Myocyte (in vitro differentiated cells): ENCODE data around the gene CHCHD6. TPM values are rescaled to one million over a fixed set of nuclear protein-coding genes. Genes with fewer than 3 reads are reported as not detected.
A peak's percentile ranks its signal among the peaks of the same experiment; 100 is the strongest.
"Not testable (repeated sequence)": the region's sequence is repeated elsewhere in the genome, so short reads cannot be mapped to it uniquely, and the experiment has no call there.

Experiments
- DNase-seq: peaks from one replicate; pipeline ENCODE4 v3.0.0-alpha.2; 2012; ENCODE audit warnings: low read depth
- total RNA-seq: library from RNA; depleted of rRNA; stranded (reverse); fragments of >200 nt; gene quantifications from 2 replicates; pipeline ENCODE4 v1.2.3, GENCODE V29; 2014

Gene CHCHD6
- total RNA-seq, 1 donor from 2014 or later = 11.8 TPM

DNA sequence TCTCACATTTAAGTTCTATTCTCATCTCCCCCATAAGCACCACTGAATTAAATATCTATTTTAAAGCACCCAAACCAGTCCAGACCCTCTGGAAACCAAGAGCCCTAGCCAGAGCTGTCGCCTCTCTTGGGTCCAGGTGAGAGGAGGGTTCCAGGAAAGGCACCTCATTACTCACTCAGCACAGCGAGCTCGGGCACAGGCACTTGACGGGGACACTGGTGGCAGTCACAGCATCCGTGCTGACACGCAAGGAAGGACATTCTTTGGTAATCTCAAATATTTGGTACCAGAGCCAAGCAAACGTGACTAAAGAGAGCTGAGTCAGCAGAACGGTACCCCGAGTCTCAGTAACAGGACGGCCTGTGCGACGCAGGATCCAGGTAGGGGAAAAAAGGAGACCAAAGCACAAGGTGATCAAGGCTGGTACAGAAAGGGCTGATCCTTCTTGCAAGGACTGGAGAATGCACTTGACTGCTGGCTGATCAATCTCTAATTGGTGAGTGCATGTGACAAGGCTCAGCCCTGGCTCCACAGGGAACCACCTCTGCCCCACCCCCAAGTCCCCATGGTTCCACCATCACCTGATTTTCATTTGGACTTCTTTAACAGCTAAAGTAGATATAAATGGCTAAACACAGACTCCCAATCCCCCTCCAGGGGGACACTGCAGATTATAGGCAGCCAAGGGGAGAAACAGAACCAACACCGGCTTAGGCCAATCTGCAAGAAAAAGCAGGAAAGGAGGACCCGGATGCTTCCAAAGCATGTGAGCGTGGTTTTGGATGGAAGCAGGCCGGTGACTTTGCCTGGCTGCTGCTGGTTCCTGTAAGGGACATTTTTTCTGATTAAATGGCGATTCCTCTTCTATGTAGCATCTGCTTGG lies 61.4 kb downstream of the CHCHD6 start:
- DNase-seq = no peak

DNA sequence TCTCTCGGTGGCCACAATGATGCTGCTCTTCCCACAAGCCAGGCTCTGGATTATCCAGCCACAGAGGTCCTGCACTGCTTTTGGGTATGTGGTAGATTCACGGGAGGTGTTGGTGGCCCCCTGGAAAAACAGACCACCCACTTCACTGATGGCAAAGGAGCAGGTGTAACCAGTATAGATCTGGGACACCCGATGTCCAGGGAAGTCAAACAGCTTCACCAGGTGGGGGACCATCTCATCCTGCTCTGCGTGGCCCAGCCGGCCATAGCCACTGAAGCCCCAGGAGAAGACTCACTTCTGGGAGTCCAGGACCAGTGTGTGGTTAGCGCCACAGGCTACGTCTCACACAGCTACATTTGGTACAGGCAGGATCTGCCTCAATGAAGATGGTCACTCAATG lies 62.6 kb downstream of the CHCHD6 start:
- DNase-seq = no peak

DNA sequence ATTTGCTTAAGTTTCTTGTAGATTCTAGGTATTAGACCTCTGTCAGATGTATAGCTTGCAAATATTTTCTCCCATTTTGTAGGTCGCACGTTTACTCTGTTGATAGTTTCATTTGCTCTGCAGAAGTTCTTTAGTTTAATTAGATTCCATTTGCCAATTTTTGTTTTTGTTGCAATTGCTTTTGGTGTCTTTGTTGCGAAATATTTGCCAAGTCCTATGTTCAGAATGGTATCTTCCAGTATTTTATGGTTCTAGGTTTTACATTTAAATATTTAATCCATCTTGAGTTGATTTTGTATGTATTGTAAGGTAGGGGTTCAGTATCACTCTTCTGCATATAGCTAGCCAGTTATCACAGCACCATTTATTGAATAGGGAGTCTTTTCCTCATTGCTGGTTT lies 64.9 kb downstream of the CHCHD6 start:
- no peak for DNase-seq

DNA sequence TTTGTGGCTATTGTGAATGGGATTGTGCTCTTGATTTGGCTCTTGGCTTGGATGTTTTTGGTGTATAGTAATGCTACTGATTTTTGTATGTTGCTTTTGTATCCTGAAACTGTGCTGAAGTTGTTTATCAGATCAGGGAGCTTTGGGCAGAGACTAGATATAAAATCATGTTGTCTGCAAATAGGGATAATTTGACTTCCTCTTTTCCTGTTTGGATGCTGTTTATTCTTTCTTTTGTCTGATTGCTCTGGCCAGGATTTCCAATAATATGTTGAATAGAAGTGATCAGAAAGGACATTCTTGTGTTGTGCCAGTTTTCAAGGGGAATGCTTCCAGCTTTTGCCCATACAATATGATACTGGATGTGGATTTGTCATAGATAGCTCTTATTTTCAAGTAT lies 66.1 kb downstream of the CHCHD6 start:
- DNase-seq = no peak

DNA sequence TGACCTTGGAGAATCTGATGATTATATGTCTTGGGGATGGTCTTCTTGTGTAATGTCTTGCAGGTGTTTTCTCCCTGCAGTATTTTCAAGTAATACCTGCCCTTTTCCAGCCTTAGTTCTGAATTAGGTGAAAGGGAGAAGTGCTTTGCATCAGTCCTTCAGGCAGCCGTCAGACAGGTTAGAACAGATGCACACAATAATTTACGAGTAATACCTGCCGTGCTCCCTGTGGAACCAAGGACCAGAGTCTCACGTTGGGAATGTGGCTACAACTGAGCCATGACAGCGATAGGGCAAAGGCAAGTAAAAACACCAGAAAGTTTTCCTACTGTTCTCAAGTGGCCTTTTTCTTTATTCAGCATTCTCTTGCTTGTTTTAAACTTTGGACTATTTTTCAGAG lies 69.1 kb downstream of the CHCHD6 start:
- DNase-seq = no peak

DNA sequence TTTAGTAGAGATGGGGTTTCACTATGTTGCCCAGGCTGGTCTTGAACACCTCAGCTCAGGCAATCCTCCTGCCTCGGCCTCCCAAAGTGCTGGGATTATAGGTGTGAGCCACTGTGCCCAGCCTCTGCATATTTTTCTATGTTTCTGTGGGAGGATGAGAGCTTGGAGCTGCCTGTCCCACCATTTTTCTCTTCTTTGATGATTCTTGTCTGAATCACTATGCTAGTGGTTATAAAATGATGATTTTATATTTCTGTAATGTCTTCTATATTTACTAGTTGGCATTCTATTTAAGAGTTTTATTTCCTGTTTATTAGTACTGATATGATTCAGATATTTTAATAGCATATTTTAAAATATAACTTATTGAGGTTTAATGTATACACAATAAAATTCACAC lies 69.7 kb downstream of the CHCHD6 start:
- no peak for DNase-seq

DNA sequence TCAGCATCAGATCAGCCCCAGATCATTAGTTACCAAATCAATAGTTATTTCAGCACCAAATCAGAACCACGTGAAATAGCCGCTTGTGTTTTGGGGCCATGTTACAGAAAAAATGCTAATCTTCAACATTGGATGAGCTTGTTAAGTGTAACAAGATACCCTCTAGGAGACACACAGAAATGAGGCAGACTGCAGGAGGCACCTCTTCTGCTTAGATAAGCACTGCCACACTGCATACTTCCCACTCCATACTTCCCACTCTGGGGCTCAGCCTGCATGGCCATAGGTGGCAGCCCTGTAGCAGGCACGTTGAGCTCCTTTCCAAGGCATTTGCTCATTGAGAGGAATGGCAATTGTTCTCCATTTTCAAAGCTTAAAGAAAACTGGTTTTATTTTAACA lies 73.3 kb downstream of the CHCHD6 start:
- DNase-seq = no peak

DNA sequence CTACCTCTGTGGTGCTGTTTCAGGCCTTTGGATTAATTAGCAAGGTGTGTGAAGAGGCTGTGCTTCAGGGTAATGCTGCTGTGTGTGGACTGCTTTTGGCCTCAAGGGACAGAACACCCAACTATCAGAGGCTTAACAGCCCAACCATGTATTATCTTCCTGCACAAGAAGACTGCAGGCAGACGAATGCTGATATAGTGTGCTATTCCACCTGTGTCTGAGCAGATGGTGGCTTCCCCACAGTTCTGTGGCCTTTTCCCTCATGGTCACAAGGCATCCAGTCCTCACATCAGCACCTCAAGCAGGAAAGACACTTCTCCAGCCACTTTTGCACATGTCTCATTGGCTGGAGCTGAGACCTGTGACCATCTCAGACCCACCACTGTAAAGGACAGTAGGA lies 76.6 kb downstream of the CHCHD6 start:
- DNase-seq = peak; percentile 51

DNA sequence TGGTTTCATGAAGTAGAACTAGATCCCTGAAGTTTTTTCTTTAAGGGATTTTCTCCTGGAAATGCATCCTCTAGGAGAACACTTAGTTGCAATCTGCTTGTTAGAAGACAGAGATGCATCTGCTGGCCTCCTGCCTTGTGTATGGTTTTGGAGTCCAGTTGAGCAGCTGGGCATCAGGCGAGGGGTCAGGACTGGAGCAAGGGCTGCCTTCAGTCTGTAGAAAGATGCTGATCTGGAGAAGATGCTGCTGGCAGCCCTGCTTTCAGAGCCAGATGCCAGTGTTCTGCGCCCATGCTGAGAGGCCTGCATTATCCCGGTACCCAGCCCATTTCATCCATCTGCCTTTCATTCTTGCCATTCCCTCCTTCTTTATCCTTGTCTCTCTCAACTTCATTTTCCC lies 77.4 kb downstream of the CHCHD6 start:
- DNase-seq = peak; percentile 45

DNA sequence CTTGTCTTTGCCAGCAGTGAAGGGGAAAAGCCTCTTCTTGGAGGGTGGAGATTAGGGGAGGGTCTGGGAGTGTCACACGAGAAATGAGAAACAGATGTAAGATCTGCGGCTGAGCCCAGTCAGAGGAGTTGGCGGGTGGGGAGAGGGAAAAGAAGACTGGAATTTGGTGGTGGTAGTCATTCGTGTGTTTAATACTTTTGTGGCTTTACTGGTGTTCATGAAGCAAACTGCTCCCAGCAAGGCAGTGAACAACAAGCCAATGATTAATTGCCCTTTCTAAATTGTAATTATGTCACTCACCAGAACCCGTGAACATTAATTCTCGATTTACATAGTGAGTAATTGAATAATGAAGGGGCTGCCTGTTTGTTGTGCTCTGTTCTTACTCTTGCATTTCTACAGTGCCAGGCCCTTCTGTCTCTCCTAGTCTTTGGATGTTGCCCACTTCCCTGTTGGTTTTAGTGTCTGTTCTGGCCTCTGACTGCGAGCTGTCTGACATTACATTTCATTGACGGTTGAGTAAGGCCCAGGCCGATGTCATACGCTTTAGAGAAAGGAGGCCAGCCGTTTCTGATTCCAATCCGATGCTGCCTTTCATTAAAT lies 78.0 kb downstream of the CHCHD6 start:
- peak; percentile 87 for DNase-seq

DNA sequence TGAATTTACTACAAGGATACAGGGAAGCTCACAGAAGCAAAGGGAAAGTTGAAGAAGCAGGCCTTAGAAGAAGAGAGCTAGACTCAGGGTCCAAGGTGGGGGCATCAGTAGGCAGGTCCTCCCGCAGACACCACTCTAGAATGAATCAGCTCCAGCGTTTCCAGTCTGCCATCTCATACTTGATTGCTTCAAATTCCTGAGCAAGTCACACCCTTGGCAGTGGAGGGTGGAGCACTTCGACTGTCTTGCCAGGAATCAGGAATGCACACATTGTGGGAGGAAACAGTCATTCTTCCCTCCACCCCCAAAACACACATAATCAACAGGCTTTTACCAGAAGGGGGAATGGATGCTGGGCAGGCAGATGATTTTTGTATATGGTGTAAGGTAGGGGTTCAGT lies 78.5 kb downstream of the CHCHD6 start:
- peak; percentile 91 for DNase-seq

DNA sequence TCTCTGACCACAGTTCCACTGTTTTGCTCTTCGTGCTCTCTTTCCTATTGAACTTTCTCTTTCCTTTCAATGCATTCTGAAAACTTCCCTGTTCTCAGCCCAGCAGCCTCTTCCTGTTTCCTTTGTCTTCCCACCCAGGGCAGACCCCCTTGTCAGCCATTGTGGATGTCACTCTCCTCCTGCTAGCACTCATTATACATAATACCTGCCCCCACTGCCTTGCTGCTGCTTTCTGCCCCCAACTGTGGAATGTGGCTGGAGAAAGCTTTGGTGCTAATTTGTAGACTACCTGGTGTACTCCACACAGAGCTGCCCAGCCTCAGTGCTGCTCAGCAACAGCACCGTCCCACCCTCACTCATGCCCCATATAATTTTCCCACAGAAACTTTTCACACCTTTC lies 80.2 kb downstream of the CHCHD6 start:
- no peak for DNase-seq

DNA sequence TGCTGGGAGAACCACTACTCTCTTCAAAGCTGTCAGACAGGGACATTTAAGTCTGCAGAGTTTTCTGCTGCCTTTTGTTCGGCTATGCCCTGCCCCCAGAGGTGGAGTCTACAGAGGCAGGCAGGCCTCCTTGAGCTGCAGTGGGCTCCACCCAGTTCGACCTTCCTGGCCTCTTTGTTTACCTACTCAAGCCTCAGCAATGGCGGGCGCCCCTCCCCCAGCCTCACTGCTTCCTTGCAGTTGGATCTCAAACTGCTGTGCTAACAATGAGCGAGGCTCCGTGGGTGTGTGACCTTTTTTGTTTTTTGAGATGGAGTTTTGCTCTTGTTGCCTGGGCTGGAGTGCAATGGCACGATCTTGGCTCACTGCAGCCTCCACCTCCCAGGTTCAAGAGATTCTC lies 87.3 kb downstream of the CHCHD6 start:
- not testable (repeated sequence) for DNase-seq

DNA sequence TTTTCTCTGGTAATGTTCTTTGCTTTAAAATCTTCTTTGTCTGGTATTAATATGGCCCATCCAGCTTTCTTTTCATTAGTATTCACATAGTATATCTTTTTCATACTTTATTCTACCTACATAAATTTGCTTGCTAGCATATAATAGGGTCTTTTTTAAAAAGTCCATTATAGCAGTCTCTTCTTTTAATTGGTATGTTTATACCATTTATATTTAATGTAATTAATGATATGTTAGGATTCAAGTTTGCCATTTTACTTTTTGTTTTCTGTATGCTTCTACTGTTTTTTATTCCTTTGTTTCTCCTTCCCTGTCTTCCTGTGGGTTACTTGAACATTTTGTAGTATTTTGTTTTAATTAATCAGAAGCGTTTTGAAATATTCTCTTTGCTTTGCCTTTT lies 89.0 kb downstream of the CHCHD6 start:
- no peak for DNase-seq

DNA sequence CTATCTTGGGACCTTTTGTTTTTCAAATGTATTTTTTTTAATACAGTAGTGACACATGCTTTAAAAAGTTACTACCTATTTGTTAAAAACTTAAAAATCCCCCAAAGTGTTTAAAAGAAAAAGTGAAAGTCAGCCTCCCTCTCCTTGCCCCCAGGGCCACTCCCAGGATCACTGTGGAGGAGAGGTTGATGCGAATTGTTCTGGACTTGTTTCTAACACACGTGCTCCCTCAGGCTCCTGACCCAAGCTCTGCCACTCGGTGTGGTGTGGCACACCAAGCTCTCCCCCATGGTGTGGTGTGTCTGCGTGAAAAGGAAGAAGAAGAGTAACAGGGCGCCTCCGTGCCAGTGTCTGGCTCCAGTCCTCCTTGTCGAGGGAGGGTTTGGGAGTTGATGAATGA lies 93.5 kb downstream of the CHCHD6 start:
- DNase-seq = no peak

DNA sequence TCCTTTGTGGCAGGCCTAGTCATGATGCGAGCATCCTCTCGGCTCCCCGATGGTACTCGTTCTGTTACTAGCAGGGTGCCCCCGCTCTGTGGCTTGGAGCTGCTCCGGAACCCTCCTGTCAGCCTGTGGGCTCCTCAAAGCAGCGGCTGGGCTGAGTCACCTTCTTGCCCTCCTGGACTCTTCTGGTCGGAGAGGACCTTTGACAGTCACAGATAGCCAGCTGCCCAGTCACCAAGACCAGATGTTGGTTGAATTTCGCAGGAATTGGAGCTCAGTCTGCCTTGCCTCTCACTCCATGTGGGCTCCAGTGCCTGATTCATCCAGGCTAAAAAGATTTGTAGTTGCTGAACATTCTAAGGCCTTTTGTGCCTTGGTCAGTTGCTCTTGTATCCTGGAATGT lies 94.5 kb downstream of the CHCHD6 start:
- DNase-seq = no peak

DNA sequence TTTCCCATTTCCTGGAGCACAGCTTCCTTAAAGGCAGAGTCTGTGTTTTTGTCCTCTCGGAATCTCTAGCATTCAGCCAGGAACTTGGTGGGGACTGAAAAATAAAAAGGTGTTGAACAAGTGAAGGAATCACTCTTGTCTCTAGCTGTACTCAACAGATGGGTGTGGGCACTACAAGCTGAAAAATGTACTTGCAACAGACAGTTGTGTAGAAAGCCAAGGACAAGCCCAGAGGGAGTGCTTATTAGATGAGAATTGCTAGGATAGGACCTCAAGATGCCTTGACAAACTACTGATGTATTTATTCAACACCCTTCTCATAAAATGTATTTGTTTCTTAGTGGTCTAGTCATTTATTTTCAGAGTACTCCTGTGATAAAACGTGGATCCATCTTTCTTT lies 95.1 kb downstream of the CHCHD6 start:
- DNase-seq = no peak

DNA sequence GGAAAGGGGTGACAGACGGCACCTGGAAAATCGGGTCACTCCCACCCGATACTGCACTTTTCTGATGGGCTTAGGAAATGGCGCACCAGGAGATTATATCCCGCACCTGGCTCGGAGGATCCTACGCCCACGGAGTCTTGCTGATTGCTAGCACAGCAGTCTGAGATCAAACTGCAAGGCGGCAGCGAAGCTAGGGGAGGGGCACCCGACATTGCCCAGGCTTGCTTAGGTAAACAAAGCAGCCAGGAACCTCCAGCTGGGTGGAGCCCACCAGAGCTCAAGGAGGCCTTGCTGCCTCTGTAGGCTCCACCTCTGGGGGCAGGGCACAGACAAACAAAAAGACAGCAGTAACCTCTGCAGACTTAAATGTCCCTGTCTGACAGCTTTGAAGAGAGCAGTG lies 97.3 kb downstream of the CHCHD6 start:
- not testable (repeated sequence) for DNase-seq

DNA sequence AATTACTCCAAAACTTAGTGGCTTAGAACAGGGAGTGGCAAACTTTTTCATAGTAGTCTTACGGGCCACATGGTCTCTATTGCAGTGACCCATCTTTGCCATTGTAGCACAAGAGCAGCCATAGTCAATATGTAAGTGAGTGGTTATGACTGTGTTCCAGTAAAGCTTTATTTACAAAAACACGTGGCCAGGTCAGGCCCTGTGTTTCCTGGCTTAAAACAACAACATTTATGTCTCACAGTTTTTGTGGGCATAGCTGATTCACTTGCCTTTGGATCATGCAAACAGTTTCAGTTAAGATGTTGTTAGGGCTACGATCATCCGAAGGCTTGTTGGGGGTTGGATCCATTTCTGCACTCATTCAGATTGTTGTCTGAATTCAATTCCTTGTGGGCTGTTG lies 103.8 kb downstream of the CHCHD6 start:
- no peak for DNase-seq

DNA sequence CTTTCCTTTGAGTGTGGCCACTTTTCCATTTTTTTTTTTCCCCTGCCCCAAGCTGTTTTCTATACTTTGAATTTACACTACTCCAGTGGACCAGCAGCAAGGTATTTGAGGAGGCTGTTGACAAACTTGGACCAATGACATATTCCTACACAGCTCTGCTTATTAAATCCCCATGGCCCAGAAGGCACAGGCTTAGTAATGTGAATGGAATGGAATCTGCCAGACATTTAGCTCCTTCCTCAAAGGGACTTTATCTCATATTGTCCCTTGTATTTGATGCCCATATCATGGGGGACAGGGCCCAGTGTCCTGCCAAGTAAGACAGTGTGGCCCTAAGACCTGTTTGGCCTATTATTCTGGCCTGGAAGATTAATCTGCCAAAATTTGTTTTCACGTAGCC lies 107.5 kb downstream of the CHCHD6 start:
- peak; percentile 62 for DNase-seq

DNA sequence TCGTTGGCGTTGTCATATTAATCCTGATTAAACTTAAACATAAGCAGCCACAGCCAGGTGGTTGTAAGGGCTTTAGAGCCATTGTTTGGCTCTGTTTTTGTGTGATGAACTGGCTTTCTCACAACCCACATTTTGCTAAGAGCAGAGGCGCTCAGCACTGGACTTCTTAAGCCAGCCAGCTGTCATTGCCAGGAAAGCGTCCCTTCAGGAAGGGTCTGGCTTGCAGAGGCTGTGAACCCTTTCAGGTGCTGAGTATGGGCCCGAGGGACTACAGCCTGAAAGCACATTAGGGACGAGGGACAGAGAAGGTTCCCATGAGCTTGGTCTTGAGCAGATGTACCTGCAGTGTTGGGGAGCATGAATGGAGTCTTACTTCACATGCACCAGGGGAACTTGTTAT lies 112.3 kb downstream of the CHCHD6 start:
- DNase-seq = no peak

DNA sequence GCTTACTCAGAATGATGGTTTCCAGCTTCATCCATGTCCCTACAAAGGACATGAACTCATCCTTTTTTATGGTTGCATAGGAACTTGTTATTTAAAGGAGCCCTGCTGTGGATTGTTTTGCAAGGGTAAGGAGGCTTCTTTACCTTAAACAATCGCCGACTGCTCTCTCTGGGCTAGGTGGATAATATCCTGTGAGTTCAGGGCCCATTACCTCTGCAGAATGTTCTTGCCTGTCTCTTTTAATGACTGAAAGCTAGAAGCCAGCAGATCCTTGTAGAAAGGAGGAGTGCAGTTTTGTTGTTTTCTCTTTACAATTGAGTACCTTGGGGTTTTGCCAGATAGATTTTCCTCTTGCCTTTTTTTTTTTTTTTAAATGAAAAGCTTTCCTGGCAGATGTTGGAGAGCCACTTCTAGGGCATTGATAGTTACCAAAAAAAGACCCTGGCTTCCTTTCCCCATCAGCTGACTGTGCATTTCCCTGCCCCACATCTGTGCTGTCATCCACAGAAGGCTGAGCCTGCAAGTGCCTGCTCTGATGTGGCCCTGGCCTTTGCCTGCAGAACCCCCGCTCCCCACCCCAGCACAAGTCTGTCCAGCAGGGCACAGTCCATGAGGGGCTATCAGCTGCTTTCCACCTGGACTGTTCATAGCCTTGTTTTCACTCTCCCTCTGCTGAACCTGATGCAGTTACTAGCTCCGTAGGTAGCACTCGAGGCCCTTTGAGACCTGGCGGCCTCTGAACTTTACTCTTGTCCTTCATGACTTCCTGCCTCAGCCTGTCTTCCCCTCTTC lies 113.1 kb downstream of the CHCHD6 start:
- DNase-seq = peak; percentile 37
